H1 (cell line): ENCODE data around the gene LY9. TPM values are rescaled to one million over a fixed set of nuclear protein-coding genes. Genes with fewer than 3 reads are reported as not detected.

Experiments
- CTCF ChIA-PET: fragments of 300-600 bp; sonication (Branson Sonifier 250); formaldehyde crosslinking; loops from one replicate; lab custom pipeline; 2021; ENCODE audit not compliant: partially characterized antibody; lab: Charles Lee
- POLR2A ChIA-PET: fragments of 300-600 bp; sonication (Branson Sonifier 250); formaldehyde crosslinking; loops from one replicate; lab custom pipeline; 2021; ENCODE audit warnings: inconsistent platforms; ENCODE audit not compliant: partially characterized antibody; lab: Charles Lee
- DNase-seq, 2 experiments: peaks; one replicate each; pipeline versions ENCODE4 v3.0.0 to v3.0.0-alpha.2; 2010 to 2022; ENCODE audit warnings: low spot score in 2 of 2, low read depth in 1 of 2, mixed read lengths in 1 of 2
- FAIRE-seq: peaks from 2 replicates; lab custom pipeline; 2011; peaks lifted over from hg19 to GRCh38; lab: Jason Lieb, UNC
- H2AFZ ChIP-seq: 2 replicates; pipeline ENCODE4 v1.8.1; 2012; ENCODE audit warnings: low read length, inconsistent platforms
- H2AK5ac ChIP-seq: 2 replicates; pipeline ENCODE4 v1.6.1; 2013; ENCODE audit warnings: low read depth, low read length
- H2BK120ac ChIP-seq: replicated peaks from 2 replicates; pipeline ENCODE3; 2013; ENCODE audit warnings: low read depth, low read length, inconsistent platforms
- H2BK12ac ChIP-seq: 2 replicates; pipeline ENCODE4 v1.6.1; 2013; ENCODE audit warnings: low read depth, low read length
- H2BK15ac ChIP-seq: 2 replicates; pipeline ENCODE4 v1.6.1; 2013; ENCODE audit warnings: low read length
- H2BK20ac ChIP-seq: 2 replicates; pipeline ENCODE4 v1.6.1; 2013; ENCODE audit warnings: low read length
- H2BK5ac ChIP-seq: 2 replicates; pipeline ENCODE4 v1.6.1; 2013; ENCODE audit warnings: low read depth, low read length
- H3K14ac ChIP-seq: 2 replicates; pipeline ENCODE4 v1.6.1; 2013; ENCODE audit warnings: inconsistent platforms; ENCODE audit not compliant: insufficient read length
- H3K18ac ChIP-seq: 2 replicates; pipeline ENCODE4 v1.6.1; 2013; ENCODE audit warnings: low read length; ENCODE audit errors: extremely low read depth
- H3K23ac ChIP-seq: 2 replicates; pipeline ENCODE4 v1.6.1; 2013; ENCODE audit warnings: inconsistent platforms; ENCODE audit not compliant: insufficient read length
- H3K23me2 ChIP-seq: 2 replicates; pipeline ENCODE4 v1.6.1; 2013; ENCODE audit warnings: low read depth, low read length
- H3K27ac ChIP-seq: 2 replicates; pipeline ENCODE4 v1.6.1; 2011; ENCODE audit warnings: low read depth, low read length, inconsistent platforms
- H3K27me3 ChIP-seq, 4 experiments: replicated peaks in 1 of 4; 1 replicate in 1 of 4; 2 replicates in 3 of 4; pipeline versions ENCODE4 v1.6.1 to v1.8.1; 2011 to 2013; ENCODE audit warnings: low read length in 3 of 4, mild to moderate bottlenecking in 3 of 4, inconsistent platforms in 2 of 4, mixed read lengths in 2 of 4, moderate library complexity in 1 of 4; ENCODE audit not compliant: control insufficient read depth in 3 of 4, insufficient read depth in 3 of 4; ENCODE audit errors: extremely low read depth in 1 of 4
- H3K36me3 ChIP-seq, 4 experiments: 2 replicates each; pipeline versions ENCODE4 v1.6.1 to v1.8.1; 2011 to 2013; ENCODE audit warnings: mild to moderate bottlenecking in 4 of 4, low read length in 3 of 4, moderate library complexity in 2 of 4, control low read depth in 1 of 4, inconsistent platforms in 1 of 4; ENCODE audit not compliant: insufficient read depth in 4 of 4, control insufficient read depth in 2 of 4
- H3K4ac ChIP-seq: replicated peaks from 2 replicates; pipeline ENCODE3; 2013; ENCODE audit warnings: low read length, low read depth, mixed read lengths, inconsistent platforms; ENCODE audit not compliant: insufficient read length
- H3K4me1 ChIP-seq, 4 experiments: replicated peaks in 1 of 4; 1 replicate in 1 of 4; 2 replicates in 3 of 4; pipeline versions ENCODE4 v1.6.1 to v1.8.1; 2011 to 2013; ENCODE audit warnings: low read length in 3 of 4, inconsistent platforms in 2 of 4, mixed read lengths in 1 of 4; ENCODE audit not compliant: insufficient read depth in 4 of 4, control insufficient read depth in 3 of 4
- H3K4me2 ChIP-seq, 2 experiments: 2 replicates each; pipeline versions ENCODE4 v1.6.1 to v1.8.1; 2011 to 2013; ENCODE audit warnings: low read depth in 2 of 2, low read length in 2 of 2, control low read depth in 1 of 2, inconsistent platforms in 1 of 2, mild to moderate bottlenecking in 1 of 2; ENCODE audit not compliant: insufficient read depth in 1 of 2
- H3K4me3 ChIP-seq, 4 experiments: fragments of 200-600, 300-600 bp in 1 of 4; sonication (generic), shearing (Covaris generic), sonication (Bioruptor Twin) in 1 of 4; 2 replicates each; pipeline versions ENCODE4 v1.5.1 to v1.8.1; 2011 to 2016; ENCODE audit warnings: low read length in 4 of 4, low read depth in 3 of 4, control low read depth in 2 of 4, inconsistent platforms in 2 of 4, mild to moderate bottlenecking in 2 of 4, mixed read lengths in 1 of 4, moderate library complexity in 1 of 4; ENCODE audit not compliant: insufficient read depth in 2 of 4; ENCODE audit errors: extremely low read depth in 1 of 4
- H3K56ac ChIP-seq: replicated peaks from 2 replicates; pipeline ENCODE3; 2013; ENCODE audit warnings: low read depth, mild to moderate bottlenecking, mixed read lengths, low read length, inconsistent platforms; ENCODE audit not compliant: insufficient read length
- H3K79me1 ChIP-seq: 2 replicates; pipeline ENCODE4 v1.6.1; 2013; ENCODE audit warnings: low read depth, low read length, control low read depth
- H3K79me2 ChIP-seq, 2 experiments: 2 replicates each; pipeline versions ENCODE4 v1.6.1 to v1.8.1; 2012 to 2013; ENCODE audit warnings: low read length in 2 of 2, mild to moderate bottlenecking in 2 of 2, inconsistent platforms in 1 of 2; ENCODE audit not compliant: insufficient read depth in 2 of 2, control insufficient read depth in 1 of 2
- H3K9ac ChIP-seq, 4 experiments: replicated peaks in 1 of 4; 1 replicate in 1 of 4; 2 replicates in 3 of 4; pipeline versions ENCODE4 v1.6.1 to v1.8.1; 2011 to 2013; ENCODE audit warnings: low read depth in 3 of 4, low read length in 3 of 4, control low read depth in 2 of 4, mild to moderate bottlenecking in 2 of 4, moderate library complexity in 2 of 4, inconsistent platforms in 1 of 4; ENCODE audit errors: extremely low read depth in 1 of 4
- H3K9me3 ChIP-seq, 2 experiments: 2 replicates each; pipeline versions ENCODE4 v1.6.1 to v1.8.1; 2012 to 2013; ENCODE audit warnings: mild to moderate bottlenecking in 2 of 2, moderate library complexity in 2 of 2, control low read depth in 1 of 2, inconsistent platforms in 1 of 2, low read depth in 1 of 2, low read length in 1 of 2, mixed read lengths in 1 of 2; ENCODE audit not compliant: insufficient read depth in 2 of 2
- H4K20me1 ChIP-seq, 2 experiments: replicated peaks in 1 of 2; 2 replicates each; pipeline versions ENCODE3 to v1.8.1; 2011 to 2013; ENCODE audit warnings: inconsistent platforms in 2 of 2, low read length in 2 of 2, mild to moderate bottlenecking in 1 of 2; ENCODE audit not compliant: insufficient read depth in 2 of 2, control insufficient read depth in 1 of 2
- H4K5ac ChIP-seq: 2 replicates; pipeline ENCODE4 v1.6.1; 2013; ENCODE audit warnings: low read length, low read depth, mixed read lengths, inconsistent platforms; ENCODE audit not compliant: insufficient read length
- H4K8ac ChIP-seq: 2 replicates; pipeline ENCODE4 v1.8.0; 2013; ENCODE audit warnings: mild to moderate bottlenecking, moderate library complexity, low read length, inconsistent platforms; ENCODE audit not compliant: insufficient read depth; ENCODE audit errors: extremely low read depth
- H4K91ac ChIP-seq: replicated peaks from 2 replicates; pipeline ENCODE3; 2013; ENCODE audit warnings: low read length, mixed read lengths, inconsistent platforms; ENCODE audit not compliant: insufficient read length
- BCL11A ChIP-seq, 2 experiments: IDR thresholded peaks; one replicate each; pipeline ENCODE4 v1.6.1; 2011; ENCODE audit warnings: low read depth in 2 of 2, low read length in 2 of 2, mild to moderate bottlenecking in 2 of 2
- CTCF ChIP-seq, 3 experiments: IDR thresholded peaks; 1 replicate in 2 of 3; 2 replicates in 1 of 3; pipeline versions ENCODE4 v1.5.1 to v1.6.1; 2011; ENCODE audit warnings: low read length in 3 of 3, mild to moderate bottlenecking in 3 of 3, inconsistent platforms in 2 of 3, low read depth in 1 of 3, moderate library complexity in 1 of 3; ENCODE audit not compliant: insufficient read depth in 1 of 3; ENCODE audit errors: control extremely low read depth in 1 of 3
- GABPA ChIP-seq: IDR thresholded peaks from 2 replicates; pipeline ENCODE4 v1.6.1; 2011; ENCODE audit warnings: mild to moderate bottlenecking, low read length, moderate library complexity, borderline replicate concordance; ENCODE audit not compliant: insufficient read depth
- SIRT6 ChIP-seq: IDR thresholded peaks from one replicate; pipeline ENCODE4 v1.7.1; 2012; ENCODE audit warnings: low read length, inconsistent platforms
- TEAD4 ChIP-seq: IDR thresholded peaks from 2 replicates; pipeline ENCODE4 v1.6.1; 2012; ENCODE audit warnings: low read depth, low read length, inconsistent platforms, mixed read lengths
- YY1 ChIP-seq: IDR thresholded peaks from 2 replicates; pipeline ENCODE4 v1.6.1; 2011; ENCODE audit warnings: low read depth, mild to moderate bottlenecking, low read length
- WGBS, 2 experiments: shearing (Covaris generic) in 1 of 2; methylation state at CpG; one replicate each; pipeline versions ENCODE4 v1.1.6 to v1.1.7; 2013 to 2015; ENCODE audit warnings: low lambda C conversion rate in 2 of 2, mixed read lengths in 2 of 2, inconsistent platforms in 1 of 2, low coverage in 1 of 2, missing lambda C conversion rate in 1 of 2; ENCODE audit not compliant: insufficient replicate concordance in 2 of 2, insufficient coverage in 1 of 2, insufficient read length in 1 of 2; ENCODE audit errors: extremely low coverage in 1 of 2, missing lambda C conversion rate in 1 of 2; 5-methylcytosine and 5-hydroxymethylcytosine counted together
- polyA plus RNA-seq, 7 experiments: library from polyadenylated mRNA; depleted of rRNA in 3 of 7; stranded (reverse) in 5 of 7; unstranded in 2 of 7; fragments of >200 nt in 5 of 7; fragments of 200-250 nt in 2 of 7; gene quantifications; 1 replicate in 5 of 7; 2 replicates in 1 of 7; 4 replicates in 1 of 7; pipeline versions ENCODE4 v1.2.1 to v1.2.3, GENCODE V29; 2011 to 2013; ENCODE audit warnings: missing spikeins in 2 of 7, mixed read lengths in 2 of 7
- total RNA-seq: library from RNA; stranded (reverse); fragmentation: NEBNext Ultra II Directional; extraction: Animal tissue kit (Norgen Biotek cat#: 25700); gene quantifications from 2 replicates; pipeline ENCODE4 v1.2.1, GENCODE V29; 2021

The LY9 gene
- total and polyA plus RNA-seq, 2 of the 8 experiments (the other 6 are each of a cell fraction or from before 2014, with no cell fraction given), result not detected

- no peak overlapping the region for H3K4ac ChIP-seq
- POLR2A ChIA-PET, result interaction anchor here (0.8 kb wide), 1 partner anchor 13 kb away, joined by 3 read pairs; no protein-coding TSS in a partner anchor
- H4K5ac ChIP-seq, result no peak overlapping the region
- no peak overlapping the region for H2AFZ ChIP-seq
- no peak overlapping the region for H2BK5ac ChIP-seq
- FAIRE-seq, result no peak
- H3K56ac ChIP-seq, result no peak overlapping the region
- H3K14ac ChIP-seq, result no peak overlapping the region
- no peak overlapping the region for H4K8ac ChIP-seq
- H2BK120ac ChIP-seq, result no peak overlapping the region
- no peak overlapping the region for H3K4me3 ChIP-seq
- peak; percentile 33 to 85 for DNase-seq
- no peak overlapping the region for H2BK12ac ChIP-seq
- H3K79me2 ChIP-seq, result no peaks in the 10 kb centered on the region
- H2AK5ac ChIP-seq, result no peak overlapping the region
- H4K91ac ChIP-seq, result no peak overlapping the region
- H3K4me2 ChIP-seq, result no peak overlapping the region
- CTCF ChIA-PET, result interaction anchor here (0.7 to 8.2 kb wide), 40 partner anchors 10 to 317 kb away, joined by 3 to 141 read pairs (median 6); partner anchors contain the start of genes ITLN2 and LY9
- H3K23me2 ChIP-seq, result no peaks in the 10 kb centered on the region
- whole genome bisulfite sequencing, 2 experiments, result 91% methylated on average over 12 of the region's 18 CpGs; no CpG with 5 or more reads in 1 of the 2 experiments
- no peak overlapping the region for H3K9ac ChIP-seq
- no peak overlapping the region for H3K23ac ChIP-seq
- no peaks in the 10 kb centered on the region for H3K36me3 ChIP-seq
- no peak overlapping the region for H3K18ac ChIP-seq
- H3K27ac ChIP-seq, result no peak overlapping the region
- H3K4me1 ChIP-seq, result no peaks in the 10 kb centered on the region
- H4K20me1 ChIP-seq, result no peaks in the 10 kb centered on the region
- no peak overlapping the region for H2BK20ac ChIP-seq
- peaks cover 3% of the 10 kb centered on the region in 2 experiments; a peak in 3 of 4 replicates for H3K9me3 ChIP-seq
- H3K27me3 ChIP-seq, result no peaks in the 10 kb centered on the region
- no peaks in the 10 kb centered on the region for H3K79me1 ChIP-seq
- H2BK15ac ChIP-seq, result no peak overlapping the region
- TF ChIP-seq GABPA (no peak), BCL11A (IDR thresholded peaks at IDR 0.05; ENCODE audit: low read depth in 2 of 2, low read length in 2 of 2) (no peak), YY1 (peak; percentile 68; the same call in 1 of the 2 replicates), TEAD4 (no peak), CTCF (IDR thresholded peaks at IDR 0.05; ENCODE audit: control extremely low read depth in 1 of 3, insufficient read depth in 1 of 3, low read depth in 1 of 3, low read length in 3 of 3) (peak; percentile 86 to 98 (median 89)), SIRT6 (no peak)
These were observed 16.2 kb upstream of the LY9 start for GRCh38 chr1:160779626-160780397.
